CMK (cell line): Measurements from ENCODE around the gene DDX18.
A peak's percentile ranks its signal among the peaks of the same experiment; 100 is the strongest.
"Not testable (repeated sequence)": the region's sequence is repeated elsewhere in the genome, so short reads cannot be mapped to it uniquely, and the experiment has no call there.

ENCODE experiments used
- DNase-seq: peaks from one replicate; pipeline ENCODE4 v3.0.0-alpha.2; 2010; ENCODE audit warnings: low read depth

DDX18 gene

DNA sequence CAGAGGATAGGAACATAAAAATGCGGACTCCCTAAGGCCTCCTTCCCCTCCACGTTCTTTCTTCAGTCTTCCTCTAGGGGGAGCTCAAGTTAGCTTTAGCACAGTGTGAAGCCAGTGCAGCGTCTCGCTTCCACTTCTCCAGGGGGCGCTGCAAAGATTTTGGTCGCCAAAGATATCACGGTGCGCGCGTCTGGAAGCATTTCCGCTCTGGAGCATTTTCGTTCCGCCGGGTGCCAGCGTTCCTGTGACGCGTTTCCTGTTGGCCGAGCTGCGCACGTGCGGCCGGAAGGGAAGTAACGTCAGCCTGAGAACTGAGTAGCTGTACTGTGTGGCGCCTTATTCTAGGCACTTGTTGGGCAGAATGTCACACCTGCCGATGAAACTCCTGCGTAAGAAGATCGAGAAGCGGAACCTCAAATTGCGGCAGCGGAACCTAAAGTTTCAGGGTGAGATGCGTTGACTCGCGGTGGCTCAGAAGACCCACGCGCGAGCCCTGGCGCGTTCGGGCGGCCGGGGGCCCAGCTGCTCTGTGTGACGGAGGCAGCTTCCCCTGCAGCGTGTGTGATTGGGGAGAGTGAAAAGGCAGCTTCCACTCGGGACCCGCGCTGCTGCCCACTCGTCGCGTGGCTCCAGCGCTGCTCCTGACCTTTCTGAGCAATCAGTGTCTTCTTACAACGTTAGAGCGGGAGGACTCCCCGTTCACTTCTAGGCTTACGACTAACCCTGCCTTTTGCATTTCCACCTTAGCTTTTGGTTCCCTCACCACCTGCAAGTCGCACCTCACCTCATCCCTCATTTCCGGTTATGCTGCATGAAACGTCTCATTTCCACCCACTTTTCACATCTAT lies at the start of gene DDX18:
Gene DDX18, plus strand, starts transcription at position 275 of the 848 bp plus-strand sequence. Its CDS starts 87 bp downstream, at position 362.
- DNase-seq: peak; percentile 83

DNA sequence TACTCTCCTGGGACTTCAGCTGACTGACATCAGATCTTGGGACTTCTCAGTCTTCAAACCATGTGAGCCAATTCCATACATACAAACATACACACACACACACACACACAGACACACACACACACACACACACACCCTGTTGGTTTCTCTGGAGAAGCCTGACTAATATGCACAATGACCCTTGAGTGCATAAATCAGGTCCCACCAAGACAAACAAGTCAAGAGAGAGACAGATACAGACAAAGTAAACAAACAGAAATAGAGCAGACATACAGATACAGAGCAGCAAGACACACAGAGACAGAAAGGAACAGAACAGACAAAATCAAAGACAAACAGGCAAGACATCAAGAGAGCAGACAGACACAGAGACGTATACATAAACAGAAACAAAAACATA lies 43.8 kb upstream of the DDX18 start:
- DNase-seq: no peak

DNA sequence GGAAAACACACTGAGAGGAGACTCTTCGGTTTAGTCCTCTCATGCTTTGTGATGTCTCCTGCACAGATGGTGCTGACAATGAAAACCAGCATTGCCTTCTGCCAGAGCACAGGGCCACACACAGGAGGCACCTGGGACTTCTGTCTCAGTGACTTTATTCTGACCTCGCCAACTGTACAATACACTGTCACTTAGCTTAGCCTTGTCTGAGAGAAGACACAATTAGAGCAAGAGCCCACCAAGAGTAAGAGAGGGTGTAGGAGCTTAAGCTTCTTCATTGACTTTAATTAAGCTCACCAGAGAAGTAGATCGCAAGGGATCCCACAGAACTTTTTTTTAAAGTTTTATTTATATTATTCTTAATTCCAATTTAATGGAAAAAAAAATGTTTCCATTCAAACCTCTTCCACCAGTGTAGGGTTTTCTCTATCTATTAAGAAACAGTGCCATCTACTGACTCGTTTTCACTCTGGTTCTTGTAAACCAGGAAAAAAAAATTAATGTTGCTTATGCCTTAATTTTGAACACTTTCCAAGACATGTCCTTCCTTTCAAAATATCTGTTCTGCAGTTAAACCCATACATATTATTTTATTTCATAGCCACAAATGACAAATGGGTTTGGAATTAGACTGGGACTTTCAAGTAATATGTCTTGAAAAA lies 42.4 kb upstream of the DDX18 start:
- no peak for DNase-seq

DNA sequence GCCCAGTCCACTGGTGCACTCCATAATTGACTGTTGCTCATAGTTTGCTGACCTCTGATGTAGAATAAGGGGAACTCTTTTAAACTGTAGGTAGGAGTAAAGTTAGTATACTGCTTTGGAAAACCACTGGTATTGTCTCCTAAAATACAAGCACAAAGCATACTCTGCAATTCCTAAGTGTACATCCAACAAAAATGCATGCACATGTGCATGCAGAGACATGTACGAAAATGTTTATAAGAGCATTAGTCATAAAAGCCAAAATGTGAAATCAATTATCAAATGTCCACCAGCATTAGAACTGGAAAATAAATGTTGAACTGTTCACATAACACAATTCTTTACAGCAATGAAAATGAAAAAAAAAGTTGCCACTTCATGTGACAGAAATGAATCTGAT lies 39.8 kb upstream of the DDX18 start:
- no peak for DNase-seq

DNA sequence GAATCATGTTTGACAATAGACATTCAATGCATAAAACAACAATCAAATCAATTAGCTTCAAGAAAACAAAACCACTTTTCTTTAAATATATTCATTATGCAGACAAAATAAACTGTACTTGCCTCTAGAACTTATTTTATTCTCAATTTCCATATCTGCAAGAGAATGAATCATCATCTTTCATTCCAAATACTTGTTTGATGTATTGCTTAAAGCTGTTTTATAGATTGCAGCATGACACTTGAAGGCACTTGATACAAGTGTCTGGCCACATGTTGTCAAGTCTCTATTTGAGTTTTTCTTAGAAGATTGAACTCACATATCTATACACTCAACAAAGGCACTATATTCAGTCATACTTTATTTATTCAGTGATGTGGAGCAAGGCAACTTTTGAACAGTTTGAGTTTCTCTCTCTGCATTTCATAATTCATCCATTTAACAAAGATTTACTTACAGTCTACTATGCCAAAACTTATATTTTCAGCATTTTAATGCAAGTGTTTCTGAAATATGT lies 38.7 kb upstream of the DDX18 start:
- DNase-seq: no peak

DNA sequence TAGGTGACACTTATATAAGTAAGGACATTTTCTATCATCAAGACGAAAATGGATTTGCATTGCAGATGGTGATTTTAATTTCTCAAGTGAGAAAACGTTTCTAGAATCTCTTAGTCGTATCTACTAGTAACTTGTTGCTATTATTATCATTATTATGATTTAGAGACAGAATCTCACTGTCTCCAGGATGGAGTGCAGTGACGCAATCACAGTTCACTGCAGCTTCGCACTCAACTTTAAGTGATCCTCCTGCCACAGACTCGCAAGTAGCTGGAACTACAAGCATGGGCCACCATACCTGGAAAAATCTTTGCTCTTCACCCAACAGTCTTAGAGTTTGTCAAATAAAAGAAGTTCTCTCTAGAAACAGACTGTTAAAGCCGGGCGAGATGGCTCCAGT lies 37.6 kb upstream of the DDX18 start:
- DNase-seq: no peak

DNA sequence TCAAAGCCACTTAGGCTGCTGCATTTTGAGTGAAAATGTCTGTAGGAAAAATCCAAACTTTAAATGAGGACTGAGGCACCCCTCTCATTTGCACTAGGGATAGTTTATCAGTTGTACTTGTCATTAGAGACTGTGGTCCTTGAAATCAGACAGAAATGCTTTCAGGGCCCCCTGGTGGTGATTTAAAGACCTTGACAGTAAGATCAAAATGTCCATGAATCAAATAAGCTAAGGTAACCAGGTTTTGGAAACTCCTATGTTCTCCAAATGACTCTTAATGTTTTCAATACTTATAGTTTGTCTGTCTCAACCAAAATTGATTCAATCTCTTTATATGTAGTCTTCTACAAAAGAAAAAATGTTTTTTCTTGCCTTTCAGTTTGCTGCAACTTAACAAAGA lies 28.8 kb upstream of the DDX18 start:
- peak; percentile 9 for DNase-seq

DNA sequence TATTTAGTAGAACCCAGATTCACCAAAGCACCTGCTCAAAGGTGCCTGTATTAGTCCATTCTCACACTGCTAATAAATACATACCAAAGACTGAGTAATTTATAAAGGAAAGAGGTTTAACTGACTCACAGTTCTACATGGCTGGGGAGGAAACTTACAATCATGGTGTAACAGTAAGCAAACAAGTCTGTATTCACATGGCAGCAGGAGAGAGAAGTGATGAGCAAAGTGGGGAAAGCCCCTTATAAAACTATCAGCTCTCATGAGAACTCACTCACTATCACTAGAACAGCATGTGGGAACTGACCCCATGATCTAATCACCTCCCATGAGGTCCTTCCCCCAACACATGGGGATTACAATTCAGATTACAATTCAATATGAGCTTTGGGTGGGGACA lies 28.0 kb upstream of the DDX18 start:
- DNase-seq: no peak

DNA sequence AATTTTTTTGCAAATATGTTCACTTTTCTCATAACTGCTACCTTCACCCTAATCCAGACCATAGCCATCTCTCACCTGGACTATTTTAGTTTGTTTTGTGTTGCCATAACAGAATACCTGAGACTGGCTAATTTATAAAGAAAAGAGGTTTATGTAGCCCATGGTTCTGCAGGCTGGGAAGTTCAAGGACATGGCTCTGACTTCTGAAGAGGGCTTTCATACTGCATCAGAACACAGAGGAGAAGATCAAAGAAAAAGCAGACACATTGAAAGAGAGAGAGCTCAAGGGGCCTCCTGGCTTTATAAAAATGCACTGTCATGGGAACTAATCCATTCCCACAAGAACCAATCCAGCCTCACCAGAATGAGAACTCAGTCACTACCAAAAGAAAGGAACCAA lies 25.0 kb upstream of the DDX18 start:
- no peak for DNase-seq

DNA sequence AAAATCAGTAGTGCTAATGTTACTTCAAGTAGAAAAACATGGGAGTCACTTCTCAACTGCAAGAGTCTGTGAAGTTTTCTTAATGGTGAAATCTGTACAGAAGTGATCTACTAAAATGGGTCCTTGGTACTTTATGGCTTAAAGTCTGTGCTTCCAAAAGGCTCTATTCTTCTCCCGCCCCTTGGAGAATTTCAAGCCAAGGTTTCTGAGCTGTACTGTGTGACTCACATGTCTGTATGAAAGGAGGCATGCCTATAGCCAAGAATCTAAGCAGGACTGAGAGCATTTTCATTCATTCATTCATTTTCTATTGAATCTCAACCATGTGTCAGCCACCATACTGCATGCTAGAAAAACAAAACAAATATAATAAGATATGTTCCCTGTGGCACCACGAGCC lies 19.8 kb upstream of the DDX18 start:
- DNase-seq: no peak

DNA sequence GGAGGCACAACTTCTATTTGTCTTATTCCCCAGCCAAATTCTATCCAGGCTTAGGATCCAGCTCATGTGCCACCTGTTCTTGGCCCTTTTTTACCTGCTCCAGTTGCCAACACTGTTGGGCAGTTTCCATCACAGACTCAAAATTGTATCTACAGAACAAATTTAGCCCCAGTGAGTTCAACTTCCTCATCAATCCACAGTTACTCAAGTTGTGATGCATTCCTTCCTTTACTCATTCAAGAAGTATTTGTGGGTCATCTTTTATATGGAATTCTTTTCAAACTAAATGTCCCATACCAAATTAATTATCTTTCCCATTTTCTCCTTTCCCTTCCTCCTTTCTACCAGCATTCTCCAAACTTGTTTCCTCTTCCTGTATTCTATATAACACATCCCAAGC lies 12.7 kb upstream of the DDX18 start:
- no peak for DNase-seq

DNA sequence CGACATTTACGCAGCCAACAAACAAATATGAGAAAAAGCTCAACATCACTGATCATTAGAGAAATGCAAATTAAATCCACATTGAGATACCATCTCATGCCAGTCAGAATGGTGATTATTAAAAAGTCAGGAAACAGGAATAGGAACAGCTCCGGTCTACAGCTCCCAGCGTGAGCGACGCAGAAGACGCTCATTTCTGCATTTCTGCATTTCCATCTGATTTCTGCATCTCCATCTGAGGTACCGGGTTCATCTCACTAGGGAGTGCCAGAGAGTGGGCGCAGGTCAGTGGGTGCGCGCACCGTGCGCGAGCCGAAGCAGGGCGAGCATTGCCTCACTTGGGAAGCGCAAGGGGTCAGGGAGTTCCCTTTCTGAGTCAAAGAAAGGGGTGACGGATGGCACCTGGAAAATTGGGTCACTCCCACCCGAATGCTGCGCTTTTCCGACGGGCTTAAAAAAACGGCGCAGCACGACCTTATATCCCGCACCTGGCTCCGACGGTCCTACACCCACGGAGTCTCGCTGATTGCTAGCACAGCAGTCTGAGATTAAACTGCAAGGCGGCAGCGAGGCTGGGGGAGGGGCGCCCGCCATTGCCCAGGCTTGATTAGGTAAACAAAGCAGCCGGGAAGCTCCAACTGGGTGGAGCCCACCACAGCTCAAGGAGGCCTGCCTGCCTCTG lies 10.7 kb upstream of the DDX18 start:
- DNase-seq: not testable (repeated sequence)

DNA sequence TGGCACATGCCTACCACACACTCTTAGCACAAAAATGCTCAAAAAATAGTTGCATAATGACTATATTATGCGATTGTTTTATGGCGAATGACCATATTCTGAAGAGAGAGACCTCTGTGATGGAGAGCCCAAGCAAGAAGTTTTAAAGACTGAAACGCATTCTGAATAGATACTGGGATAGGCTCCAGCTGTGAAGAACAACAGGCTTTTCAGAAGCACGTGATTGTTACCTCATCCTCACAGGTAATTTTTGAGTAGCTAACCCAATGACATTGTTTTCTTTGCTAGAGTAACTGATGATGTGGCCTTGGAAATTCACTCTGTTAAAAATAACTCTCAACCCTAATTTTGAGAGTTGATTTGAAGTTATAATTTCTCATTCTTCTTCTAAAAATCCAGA lies 2.0 kb upstream of the DDX18 start:
- no peak for DNase-seq

DNA sequence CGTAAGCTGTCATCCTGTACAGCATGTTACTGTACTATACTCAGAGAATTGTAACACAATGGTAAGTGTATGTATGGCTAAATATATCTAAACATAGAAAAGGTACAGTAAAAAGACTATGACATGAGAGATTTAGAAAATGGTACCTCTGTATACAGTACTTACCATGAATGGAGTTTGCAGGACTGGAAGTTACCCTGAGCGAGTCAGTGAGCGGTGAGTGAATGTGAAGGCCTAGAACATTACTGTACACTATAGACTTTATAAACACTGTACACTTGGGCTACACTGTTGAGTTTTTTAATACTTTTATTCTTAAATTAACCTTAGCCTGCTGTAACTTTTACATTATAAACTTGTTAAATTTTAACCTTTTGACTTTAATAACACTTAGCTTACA lies 1.5 kb downstream of the DDX18 start:
- no peak for DNase-seq

DNA sequence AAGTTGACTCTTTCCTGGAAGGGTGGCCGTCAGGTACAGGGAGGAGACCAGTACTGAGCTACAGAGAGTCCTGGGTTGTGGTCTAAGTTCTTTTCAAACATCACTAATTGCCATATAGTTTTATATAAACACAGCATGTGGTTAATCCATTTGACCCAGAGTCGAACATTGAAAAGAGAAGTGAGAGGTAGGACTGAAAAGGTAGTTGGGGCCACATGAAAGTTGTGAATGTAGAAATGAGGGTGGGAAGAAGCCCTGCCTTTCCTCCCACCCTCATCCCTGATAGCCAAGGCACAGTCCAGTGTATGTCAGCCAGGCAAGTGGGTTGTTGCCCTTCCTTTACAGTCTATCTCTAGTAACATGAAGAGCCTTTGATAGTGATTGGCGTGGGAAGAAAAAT lies 4.4 kb downstream of the DDX18 start:
- no peak for DNase-seq

DNA sequence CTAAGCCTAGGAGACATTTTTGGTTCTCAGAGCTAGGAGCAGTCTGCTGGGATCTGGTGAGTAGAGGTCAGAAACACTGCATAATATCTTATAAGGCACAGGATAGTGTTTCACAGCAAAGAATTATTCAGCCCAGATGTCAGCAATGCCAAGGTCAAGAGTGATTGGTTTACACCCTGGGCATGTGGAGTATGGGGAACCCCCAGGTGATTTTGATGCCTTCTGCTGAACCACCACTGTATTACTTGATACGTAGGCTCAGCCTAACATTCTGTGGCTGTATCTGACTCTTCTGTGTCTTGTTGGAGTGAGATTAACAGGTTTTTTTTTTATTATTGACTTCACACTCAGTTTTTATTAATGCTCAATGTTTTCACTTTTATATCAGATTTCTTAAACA lies 6.0 kb downstream of the DDX18 start:
- DNase-seq: no peak

DNA sequence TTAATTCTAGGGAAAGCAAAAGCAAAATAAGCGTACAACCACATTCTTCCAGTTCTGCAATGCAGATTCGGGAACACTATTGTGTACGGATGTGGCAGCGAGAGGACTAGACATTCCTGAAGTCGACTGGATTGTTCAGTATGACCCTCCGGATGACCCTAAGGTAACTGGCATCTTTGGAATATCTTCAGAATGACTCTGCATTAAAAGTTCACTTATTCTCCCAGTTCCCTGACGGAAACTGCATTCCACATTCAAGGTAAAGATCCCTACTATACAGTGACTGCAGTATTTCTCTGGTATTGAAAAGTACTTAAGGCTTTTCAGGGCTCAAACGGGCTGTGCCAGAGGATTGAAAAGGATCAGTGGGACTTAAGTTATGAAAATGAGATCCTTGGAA lies 10.9 kb downstream of the DDX18 start:
- no peak for DNase-seq

DNA sequence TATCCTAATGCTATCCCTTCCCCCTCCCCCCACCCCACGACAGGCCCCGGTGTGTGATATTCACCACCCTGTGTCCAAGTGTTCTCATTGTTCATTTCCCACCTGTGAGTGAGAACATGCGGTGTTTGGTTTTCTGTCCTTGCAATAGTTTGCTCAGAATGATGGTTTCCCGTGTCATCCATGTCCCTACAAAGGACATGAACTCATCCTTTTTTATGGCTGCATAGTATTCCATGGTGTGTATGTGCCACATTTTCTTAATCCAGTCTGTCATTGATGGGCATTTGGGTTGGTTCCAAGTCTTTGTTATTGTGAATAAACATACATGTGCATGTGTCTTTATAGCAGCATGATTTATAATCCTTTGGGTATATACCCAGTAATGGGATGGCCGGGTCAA lies 13.0 kb downstream of the DDX18 start:
- DNase-seq: not testable (repeated sequence)

DNA sequence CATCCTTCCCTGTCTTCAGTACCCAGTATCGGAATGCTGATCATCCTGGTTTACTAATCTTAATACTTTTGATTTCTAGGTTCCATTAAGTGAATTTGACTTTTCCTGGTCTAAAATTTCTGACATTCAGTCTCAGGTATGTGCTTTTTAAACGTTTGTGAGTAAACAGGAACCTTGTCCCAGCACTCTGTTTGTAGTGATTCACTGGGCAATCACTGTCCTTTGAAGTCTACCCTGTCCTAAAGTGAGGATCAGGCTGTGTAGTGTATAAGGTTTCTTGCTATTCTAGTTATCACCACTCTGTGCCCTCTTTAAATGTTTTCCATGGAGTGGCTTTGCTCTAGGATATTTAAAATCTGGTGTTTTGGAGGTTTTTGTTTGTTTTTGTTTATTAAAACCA lies 14.4 kb downstream of the DDX18 start:
- DNase-seq: no peak

DNA sequence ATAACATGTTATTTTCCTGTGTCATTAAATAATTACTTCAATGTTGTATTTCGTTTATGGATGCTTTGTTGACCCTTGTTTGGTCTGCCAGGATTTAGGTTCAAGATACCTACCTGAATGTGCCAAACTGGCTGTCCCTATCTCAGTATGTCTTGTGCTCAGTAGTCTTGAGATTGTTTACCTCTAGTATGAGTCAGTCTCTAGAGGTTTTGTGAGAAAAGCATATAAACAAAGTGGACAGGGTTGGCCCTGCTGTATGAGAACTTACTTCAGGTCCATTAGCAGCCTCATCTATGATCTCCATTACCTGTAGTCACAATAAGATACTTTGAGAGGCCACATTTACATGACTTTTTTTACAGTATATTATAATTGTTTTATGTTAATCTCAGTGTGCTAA lies 17.8 kb downstream of the DDX18 start:
- no peak for DNase-seq

DNA sequence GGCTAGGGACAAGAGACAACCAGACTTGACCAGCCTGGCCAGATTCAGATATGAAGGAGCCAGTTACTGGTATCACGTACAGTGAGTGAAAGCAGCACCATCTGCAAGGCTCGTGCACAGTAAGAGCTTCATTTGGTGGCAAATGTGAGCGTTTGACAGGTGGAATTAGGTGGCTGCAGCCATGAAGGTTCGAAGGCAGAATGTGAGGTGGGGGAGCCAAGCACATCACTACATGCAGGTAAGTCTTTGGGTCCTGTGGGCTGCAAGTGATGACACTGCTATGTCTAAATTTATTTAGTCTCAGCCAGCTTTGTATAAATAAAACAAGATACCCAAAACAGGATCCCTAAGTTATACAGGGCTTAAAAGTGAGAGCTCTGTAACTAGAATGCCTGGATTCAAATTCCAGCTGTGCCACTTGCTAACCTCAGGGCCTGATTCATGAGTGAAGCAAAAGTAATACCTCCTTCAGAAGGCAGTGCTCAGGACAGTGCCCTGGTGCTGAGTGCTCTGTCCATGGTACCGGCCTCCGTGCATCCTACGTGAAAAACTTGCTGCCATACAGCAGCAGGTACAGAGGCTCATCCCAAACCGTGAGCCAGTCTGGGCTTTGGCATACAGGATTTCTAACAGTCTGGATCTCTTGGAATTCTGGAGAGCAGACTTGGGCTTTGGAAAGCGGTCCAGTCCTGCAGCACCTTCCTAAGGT lies 18.6 kb downstream of the DDX18 start:
- no peak for DNase-seq

DNA sequence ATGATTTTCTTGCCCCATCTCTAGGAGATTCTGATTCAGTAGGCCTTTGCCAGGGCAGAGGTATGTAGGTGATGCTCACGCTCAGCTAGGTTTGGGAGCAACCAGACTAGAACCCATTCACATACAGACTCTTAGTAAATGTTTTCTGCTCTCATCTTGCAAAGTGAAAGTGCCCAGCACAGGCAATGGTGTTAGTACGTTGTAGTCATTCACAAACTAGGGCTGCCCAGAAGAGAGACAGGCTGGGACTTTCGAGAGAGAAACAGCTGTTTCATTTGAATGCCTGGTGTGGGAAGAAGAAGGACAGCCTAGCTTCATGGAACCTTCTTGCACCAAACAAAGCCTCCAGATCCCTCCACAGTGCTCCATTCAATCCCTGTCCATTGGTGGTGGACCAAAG lies 19.4 kb downstream of the DDX18 start:
- no peak for DNase-seq
